Endometrial microvascular endothelial cells (primary cell): ENCODE measurements around the gene ISOC2. TPM values are rescaled to one million over a fixed set of nuclear protein-coding genes. Genes with fewer than 3 reads are reported as not detected.

ENCODE experiments used
- in situ Hi-C: cut with HindIII; loops from 2 replicates; pipeline ENCODE4 v1.10.0; 2017; ENCODE audit warnings: low sequenced_read_pairs, low pct_unique_long_range_greater_than_20kb; ENCODE audit errors: inconsistent ontology term
- total RNA-seq: library from RNA; depleted of rRNA; stranded (reverse); fragments of >200 nt; gene quantifications from one replicate; pipeline ENCODE4 v1.2.3, GENCODE V29; 2015; ENCODE audit errors: inconsistent ontology term

ISOC2 gene
- total RNA-seq, 1 donor from 2014 or later = 58.8 TPM

DNA sequence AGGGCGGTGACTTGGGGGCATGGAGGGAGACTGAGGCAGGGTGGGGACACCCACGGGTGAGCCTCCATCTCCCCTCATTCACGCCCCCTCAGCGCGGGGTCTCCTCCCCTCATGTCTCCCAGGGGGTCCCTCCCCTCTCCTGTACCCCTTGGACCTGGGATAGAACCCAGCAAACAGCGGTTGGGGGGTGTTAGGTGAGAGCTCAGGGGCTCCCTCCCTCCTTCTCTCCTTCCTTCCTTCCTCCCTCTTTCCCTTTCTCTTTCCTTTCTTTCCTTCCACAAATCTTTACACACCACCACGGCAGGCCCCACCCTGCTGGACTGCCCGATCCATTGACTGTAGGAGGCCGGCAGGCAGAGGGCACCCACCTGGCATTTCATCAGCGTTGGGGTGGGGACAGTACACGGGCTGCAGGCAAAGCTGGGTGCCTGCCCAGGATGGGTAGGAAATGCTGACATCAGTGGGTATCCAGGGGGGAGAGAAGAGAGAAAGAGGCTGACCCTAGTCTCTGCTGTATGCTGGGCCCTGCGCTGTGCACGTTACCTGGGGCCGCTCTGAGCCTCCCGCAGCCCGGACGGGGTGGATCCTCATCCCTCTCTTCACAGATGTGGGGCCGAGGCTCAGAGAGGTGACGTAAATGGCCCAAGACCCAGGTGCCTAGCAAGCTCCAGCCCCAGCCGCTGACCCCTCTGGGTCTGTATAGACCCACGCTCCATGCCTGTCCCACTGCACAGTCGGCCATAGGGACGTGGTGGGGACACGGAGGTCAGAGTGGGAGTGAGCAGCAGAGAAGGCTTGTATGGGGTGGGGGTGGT is 30.3 kb upstream of the ISOC2 start:
- in situ Hi-C loops = no loop called here

DNA sequence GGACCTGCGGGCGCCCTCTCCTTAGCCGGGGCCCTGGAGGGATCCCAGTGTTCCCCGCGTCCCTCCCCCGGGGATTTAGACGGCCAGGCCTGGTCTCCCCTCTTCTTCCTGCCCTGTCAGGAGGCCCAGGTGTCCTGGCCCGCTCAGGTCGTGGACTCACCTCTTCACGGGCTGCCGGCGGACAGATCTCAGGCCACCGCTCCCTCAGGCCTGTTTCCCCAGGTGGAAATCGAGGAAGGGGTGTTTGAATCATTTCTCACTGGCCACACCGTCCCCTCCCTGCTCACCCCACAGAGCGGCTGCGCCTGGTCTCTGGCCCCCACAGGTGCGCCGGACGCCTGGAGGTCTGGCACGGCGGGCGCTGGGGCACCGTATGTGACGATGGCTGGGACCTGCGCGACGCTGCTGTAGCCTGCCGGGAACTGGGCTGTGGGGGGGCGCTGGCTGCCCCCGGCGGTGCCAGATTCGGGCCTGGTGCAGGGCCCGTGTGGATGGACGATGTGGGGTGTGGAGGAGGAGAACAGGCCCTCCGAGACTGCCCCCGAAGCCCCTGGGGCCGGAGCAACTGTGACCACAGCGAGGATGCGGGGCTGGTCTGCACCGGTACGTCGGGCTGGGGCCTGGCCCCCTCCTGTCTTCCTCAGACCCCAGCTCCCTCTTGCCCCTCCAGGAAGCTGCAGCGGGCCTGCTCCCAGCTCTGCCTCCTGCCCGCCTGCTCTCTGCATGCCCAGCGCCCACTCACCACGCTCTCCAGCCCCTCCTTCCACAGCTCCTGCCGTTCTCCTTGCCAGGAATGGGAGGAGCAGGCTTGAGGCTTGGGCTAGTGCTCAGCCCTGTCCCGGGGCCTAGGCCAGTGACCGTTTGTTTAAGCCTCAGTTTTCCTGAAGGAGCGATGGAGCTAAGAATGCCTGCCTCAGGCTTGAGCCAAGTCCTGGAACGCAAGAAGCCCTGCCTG is 29.3 kb upstream of the ISOC2 start:
- in situ Hi-C loops = no loop called here

- in situ Hi-C loops = no loop called here
These were observed 28.5 kb upstream of the ISOC2 start for GRCh38 chr19:55489711-55490477.

GRCh38 chr19:55488986-55489710 is 27.7 kb upstream of the ISOC2 start:
- in situ Hi-C loops = no loop called here

DNA sequence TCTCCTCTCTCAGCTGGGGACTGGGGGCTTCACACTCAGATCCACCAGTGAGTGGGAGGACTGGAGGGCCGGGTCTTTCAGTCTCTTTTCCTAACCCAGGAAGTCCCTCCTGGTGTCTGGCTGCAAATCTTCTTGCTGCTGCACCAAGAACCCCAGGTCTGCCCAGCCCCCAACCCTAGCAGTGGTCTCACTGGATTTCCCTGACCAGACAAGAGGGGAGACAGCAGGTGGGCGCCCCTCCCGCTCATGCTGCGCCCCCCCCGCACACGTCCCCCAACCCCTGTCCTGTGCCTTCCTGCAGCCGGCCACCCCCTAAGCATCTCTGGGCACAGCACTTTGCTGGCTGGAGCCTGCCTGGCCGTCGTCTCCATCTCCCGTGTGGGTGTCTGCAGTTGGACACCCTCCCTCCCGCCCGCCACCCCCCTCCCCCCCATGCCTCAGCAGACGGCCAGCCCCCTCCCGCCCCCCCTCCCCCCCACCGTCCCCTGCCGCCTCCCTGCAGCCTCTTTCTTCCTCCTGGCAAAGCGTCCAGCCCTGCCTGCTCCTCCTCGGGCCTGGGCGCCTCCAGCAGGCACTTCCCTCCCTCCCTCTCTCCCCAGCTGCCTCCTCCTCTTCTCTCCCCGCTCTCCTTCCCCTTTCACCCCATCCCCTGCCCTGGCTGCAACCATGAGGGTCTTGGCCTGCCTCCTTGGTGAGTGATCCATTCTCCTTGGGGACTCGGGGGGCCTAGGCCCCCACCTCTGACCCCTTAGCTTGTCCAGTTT is 26.7 kb upstream of the ISOC2 start, which contains the start of gene SSC5D:
Gene SSC5D, plus strand, starts transcription at position 513 of the 764 bp plus-strand sequence. Its CDS starts 154 bp downstream, at position 667.
- in situ Hi-C loops = no loop called here

GRCh38 chr19:55486971-55487923 is 25.8 kb upstream of the ISOC2 start:
- in situ Hi-C loops = no loop called here

DNA sequence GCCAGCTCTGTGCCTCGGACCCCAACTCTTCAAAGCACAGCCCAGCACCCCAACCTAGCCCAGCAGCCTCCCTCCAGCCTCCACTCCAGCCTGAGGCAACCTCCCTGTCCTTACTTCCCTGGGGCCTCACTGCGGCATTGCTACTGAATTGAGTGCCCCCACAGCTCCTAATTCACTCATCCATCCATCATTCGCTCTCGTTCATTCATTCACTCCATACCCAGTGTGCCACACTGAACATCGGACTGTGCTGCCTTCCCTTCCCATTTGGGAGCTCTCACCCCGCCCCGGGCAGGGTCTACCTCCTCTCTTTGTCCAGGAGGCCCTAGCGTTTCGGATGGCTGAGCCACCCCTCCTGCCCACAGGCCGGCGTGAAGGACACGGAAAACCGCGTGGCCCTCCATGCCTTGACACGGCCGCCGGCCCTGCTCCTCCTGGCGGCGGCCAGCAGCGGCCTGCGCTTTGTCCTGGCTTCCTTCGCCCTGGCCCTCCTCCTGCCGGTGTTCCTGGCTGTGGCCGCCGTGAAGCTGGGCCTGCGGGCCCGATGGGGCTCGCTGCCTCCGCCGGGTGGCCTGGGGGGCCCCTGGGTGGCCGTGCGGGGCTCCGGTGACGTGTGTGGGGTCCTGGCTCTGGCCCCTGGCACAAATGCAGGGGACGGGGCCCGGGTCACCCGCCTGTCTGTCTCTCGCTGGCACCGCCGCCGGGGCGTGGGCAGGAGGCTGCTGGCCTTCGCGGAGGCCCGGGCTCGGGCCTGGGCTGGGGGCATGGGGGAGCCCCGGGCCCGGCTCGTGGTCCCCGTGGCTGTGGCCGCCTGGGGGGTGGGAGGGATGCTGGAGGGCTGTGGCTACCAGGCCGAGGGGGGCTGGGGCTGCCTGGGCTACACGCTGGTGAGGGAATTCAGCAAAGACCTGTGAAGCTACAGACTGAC is 24.9 kb upstream of the ISOC2 start:
- in situ Hi-C loops = no loop called here

- in situ Hi-C loops = no loop called here
These were observed 24.1 kb upstream of the ISOC2 start for GRCh38 chr19:55485439-55486011.

DNA sequence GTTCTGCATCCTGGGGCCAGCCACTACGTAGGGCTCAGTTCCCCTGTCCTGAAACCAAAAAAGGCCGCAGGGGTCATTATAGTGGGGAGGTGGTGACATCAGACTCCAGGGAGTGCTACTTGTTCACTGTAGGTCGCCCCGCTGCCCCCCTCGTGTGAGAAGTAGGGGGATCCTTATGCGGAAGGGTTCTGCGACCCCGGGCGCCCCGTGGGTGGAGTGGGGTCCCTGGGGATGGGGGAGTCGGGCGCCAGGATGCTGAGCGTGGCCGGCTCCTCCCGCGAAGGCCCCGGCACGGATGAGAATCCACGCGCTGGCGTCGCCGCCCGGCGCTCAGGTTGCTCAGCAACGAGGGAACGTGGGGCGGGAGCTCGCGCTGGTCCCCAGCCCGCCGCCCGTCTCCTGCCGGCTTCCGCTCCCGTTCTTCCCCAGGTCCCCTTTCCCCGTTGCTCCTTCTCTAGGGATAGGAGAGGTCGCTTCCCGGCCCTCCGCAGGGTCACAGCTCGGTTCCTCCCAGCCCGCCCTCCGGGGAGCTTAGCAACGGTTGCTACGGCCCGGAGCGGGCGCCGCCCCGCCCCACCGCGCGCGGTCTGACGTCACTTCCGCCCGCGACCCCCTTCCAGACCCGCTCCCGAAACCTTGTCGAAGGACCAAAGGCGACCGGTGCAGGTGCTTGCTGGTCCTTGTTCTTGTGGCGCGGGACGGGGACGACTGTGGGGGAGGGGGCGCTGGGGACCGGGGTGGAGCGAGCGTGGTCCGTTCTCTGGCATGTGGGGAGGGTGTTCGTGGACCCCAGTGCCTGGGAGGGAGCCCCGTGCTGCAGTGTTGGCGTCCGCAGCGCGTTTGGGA is 23.4 kb upstream of the ISOC2 start, which contains the start of gene NAT14:
Gene NAT14, plus strand, starts transcription at position 596 of the 846 bp plus-strand sequence. CDS start 521 bp downstream, outside the sequence.
- in situ Hi-C loops = no loop called here

DNA sequence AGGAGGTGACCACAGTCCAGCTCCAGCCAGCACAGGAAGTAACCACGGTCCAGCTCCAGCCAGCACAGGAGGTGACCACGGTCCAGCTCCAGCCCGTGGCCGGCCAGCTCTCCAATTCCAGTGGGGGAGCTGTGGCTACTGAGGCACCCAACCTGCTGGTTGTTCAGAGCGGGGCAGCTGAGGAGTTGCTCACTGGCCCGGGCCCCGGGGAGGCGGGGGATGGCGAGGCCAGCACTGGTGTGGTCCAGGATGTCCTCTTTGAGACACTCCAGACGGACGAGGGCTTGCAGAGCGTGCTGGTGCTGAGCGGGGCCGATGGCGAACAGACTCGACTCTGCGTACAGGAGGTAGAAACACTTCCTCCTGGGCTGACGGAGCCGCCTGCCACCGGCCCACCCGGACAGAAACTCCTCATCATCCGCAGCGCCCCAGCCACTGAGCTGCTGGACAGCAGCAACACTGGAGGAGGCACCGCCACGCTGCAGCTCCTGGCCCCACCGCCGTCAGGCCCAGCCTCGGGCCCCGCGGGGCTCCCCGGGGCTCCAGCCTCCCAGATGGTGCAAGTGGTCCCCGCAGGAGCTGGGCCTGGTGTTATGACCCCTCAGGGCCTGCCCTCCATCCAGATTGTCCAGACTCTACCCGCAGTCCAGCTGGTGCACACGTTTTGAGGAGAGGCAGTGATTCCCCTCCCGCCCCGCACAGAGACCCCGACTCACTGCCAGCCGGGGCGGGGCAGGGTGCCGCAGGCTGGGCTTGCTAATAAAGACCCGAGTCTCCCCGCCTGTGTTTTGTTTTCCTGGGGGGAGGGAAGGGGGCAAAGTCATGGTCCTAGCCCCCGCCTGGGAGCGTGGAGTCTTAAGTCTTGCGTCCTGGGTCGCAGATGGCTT is 22.5 kb upstream of the ISOC2 start:
- in situ Hi-C loops = no loop called here

DNA sequence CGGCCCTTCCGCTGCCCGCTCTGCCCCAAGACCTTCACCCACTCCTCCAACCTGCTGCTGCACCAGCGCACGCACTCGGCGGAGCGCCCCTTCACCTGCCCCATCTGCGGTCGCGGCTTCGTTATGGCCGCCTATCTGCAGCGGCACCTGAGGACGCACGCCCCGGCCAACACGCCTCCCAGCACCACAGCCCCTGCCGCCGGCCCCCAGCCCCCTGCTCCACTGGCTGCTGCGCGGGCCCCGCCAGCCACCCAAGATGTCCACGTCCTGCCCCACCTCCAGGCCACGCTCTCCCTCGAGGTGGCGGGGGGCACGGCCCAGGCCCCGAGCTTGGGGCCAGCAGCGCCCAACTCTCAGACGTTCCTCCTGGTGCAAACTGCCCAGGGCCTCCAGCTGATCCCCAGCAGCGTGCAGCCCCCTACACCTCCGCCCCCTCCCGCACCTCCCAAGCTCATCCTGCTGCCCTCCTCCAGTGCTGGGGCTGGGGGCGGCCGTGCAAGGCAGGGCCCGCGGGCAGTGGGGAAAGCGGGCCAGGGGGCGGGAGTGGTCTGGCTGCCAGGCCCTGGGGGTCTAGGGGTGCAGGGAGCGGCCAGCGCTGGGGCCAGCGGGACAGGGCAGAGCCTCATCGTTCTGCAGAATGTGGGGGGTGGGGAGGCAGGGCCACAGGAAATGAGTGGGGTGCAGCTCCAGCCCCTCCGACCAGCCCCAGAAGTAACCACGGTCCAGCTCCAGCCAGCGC is 21.7 kb upstream of the ISOC2 start:
- in situ Hi-C loops = no loop called here

GRCh38 chr19:55482156-55482961 is 20.9 kb upstream of the ISOC2 start:
- in situ Hi-C loops = no loop called here
